DND-41 (cell line): ENCODE data around the gene NLE1.

ENCODE experiments used
- ATAC-seq: fragments of 200-7000 bp; cut with Tn5 transposase; 3 replicates; pipeline ENCODE4 v1.9.1; 2021; ENCODE audit warnings: low read depth; ENCODE audit not compliant: insufficient read depth
- DNase-seq: peaks from one replicate; pipeline ENCODE4 v3.0.0-alpha.2; 2020
- H2AFZ ChIP-seq: 2 replicates; pipeline ENCODE4 v1.6.0; 2012; ENCODE audit warnings: low read depth, low read length
- H3K27ac ChIP-seq: 2 replicates; pipeline ENCODE4 v1.5.1; 2012; ENCODE audit warnings: low read length, inconsistent platforms
- H3K27me3 ChIP-seq: fragments of 200-600 bp; sonication (generic); 2 replicates; pipeline ENCODE4 v1.6.0; 2012; ENCODE audit warnings: low read length, mild to moderate bottlenecking, inconsistent platforms; ENCODE audit not compliant: insufficient read depth, poor library complexity
- H3K36me3 ChIP-seq: 2 replicates; pipeline ENCODE4 v1.5.1; 2012; ENCODE audit warnings: low read length, inconsistent platforms; ENCODE audit not compliant: insufficient read depth
- H3K4me1 ChIP-seq: 2 replicates; pipeline ENCODE4 v1.5.1; 2012; ENCODE audit warnings: mild to moderate bottlenecking, low read length; ENCODE audit not compliant: insufficient read depth
- H3K4me2 ChIP-seq: 2 replicates; pipeline ENCODE4 v1.6.0; 2012; ENCODE audit warnings: mild to moderate bottlenecking, moderate library complexity, low read length, inconsistent platforms; ENCODE audit not compliant: insufficient read depth
- H3K4me3 ChIP-seq, 2 experiments: fragments of 200-600 bp in 1 of 2; shearing (Covaris generic) in 1 of 2; 2 replicates each; pipeline ENCODE4 v1.5.1; 2012 to 2016; ENCODE audit warnings: inconsistent platforms in 2 of 2, low read length in 2 of 2, mild to moderate bottlenecking in 2 of 2, low read depth in 1 of 2, moderate library complexity in 1 of 2
- H3K79me2 ChIP-seq: 2 replicates; pipeline ENCODE4 v1.6.0; 2012; ENCODE audit warnings: low read length, inconsistent platforms; ENCODE audit not compliant: insufficient read depth
- H3K9ac ChIP-seq: 2 replicates; pipeline ENCODE4 v1.6.0; 2012; ENCODE audit warnings: low read depth, mild to moderate bottlenecking, inconsistent platforms, low read length, moderate library complexity
- H3K9me3 ChIP-seq: 2 replicates; pipeline ENCODE4 v1.5.1; 2012; ENCODE audit warnings: low read length, moderate library complexity, mild to moderate bottlenecking, inconsistent platforms; ENCODE audit not compliant: insufficient read depth, severe bottlenecking
- H4K20me1 ChIP-seq: 2 replicates; pipeline ENCODE4 v1.6.0; 2012; ENCODE audit warnings: low read length; ENCODE audit not compliant: insufficient read depth
- CTCF ChIP-seq: IDR thresholded peaks from 2 replicates; pipeline ENCODE4 v1.5.1; 2012; ENCODE audit warnings: borderline replicate concordance, low read length, moderate library complexity, mild to moderate bottlenecking; ENCODE audit not compliant: poor library complexity, severe bottlenecking; ENCODE audit errors: extremely low read depth
- EZH2 ChIP-seq: IDR thresholded peaks from 3 replicates; pipeline ENCODE4 v1.6.1; 2012; ENCODE audit warnings: borderline replicate concordance, low read depth, mild to moderate bottlenecking, moderate library complexity, low read length, inconsistent platforms; ENCODE audit not compliant: severe bottlenecking

Gene NLE1

GRCh38 chr17:35081638-35082037, 60.5 kb downstream of the NLE1 start:
- Histone ChIP-seq H3K79me2 (peaks cover 19% of the 10 kb centered on the region), H3K4me2 (no peak overlapping the region), H3K4me1 (peaks cover 6% of the 10 kb centered on the region), H3K36me3 (no peaks in the 10 kb centered on the region), H3K4me3 (no peak overlapping the region), H3K27me3 (no peaks in the 10 kb centered on the region), H4K20me1 (no peaks in the 10 kb centered on the region), H3K9me3 (no peaks in the 10 kb centered on the region), H2AFZ (no peak overlapping the region), H3K9ac (no peak overlapping the region), H3K27ac (no peak overlapping the region)
- ATAC-seq (no peak), DNase-seq (no peak)
- TF ChIP-seq CTCF (no peak), EZH2 (no peak)

- no peak for DNase-seq
- H3K27ac ChIP-seq, result peak overlapping the region; percentile 24; the same call in 1 of the 2 replicates
Observed at GRCh38 chr17:35080536-35080935, 61.6 kb downstream of the NLE1 start.

GRCh38 chr17:35079547-35080423, 62.3 kb downstream of the NLE1 start:
- H3K27ac ChIP-seq, result no peak overlapping the region

More at GRCh38 chr17:35080536-35080935, 61.6 kb downstream of the NLE1 start:
- TF ChIP-seq EZH2 (no peak), CTCF (no peak)
- Histone ChIP-seq H3K9me3 (no peaks in the 10 kb centered on the region), H3K4me3 (no peak overlapping the region), H2AFZ (no peak overlapping the region), H3K4me2 (no peak overlapping the region), H3K27me3 (no peaks in the 10 kb centered on the region), H4K20me1 (no peaks in the 10 kb centered on the region), H3K36me3 (no peaks in the 10 kb centered on the region), H3K9ac (no peak overlapping the region), H3K79me2 (peaks cover 11% of the 10 kb centered on the region), H3K4me1 (peaks cover 6% of the 10 kb centered on the region)
- ATAC-seq, result no peak

More at GRCh38 chr17:35079547-35080423, 62.3 kb downstream of the NLE1 start:
- ATAC-seq (no peak), DNase-seq (no peak)
- H3K79me2 ChIP-seq, result peaks cover 8% of the 10 kb centered on the region
- no peak overlapping the region for H2AFZ ChIP-seq
- H3K36me3 ChIP-seq, result no peaks in the 10 kb centered on the region
- peaks cover 6% of the 10 kb centered on the region; the same call in 1 of the 2 replicates for H3K4me1 ChIP-seq
- H4K20me1 ChIP-seq, result no peaks in the 10 kb centered on the region
- no peaks in the 10 kb centered on the region for H3K27me3 ChIP-seq
- no peak for TF ChIP-seq CTCF
- TF ChIP-seq EZH2, result no peak
- H3K4me2 ChIP-seq, result no peak overlapping the region
- H3K9me3 ChIP-seq, result no peaks in the 10 kb centered on the region
- H3K4me3 ChIP-seq, result no peak overlapping the region
- H3K9ac ChIP-seq, result no peak overlapping the region
